Measurements from ENCODE around the gene GPR132. TPM values are rescaled to one million over a fixed set of nuclear protein-coding genes. Genes with fewer than 3 reads are reported as not detected.

The GPR132 gene
- polyA plus RNA-seq, 2 of the 4 experiments (the other 2 are of a cell fraction) = 0.18 to 0.19 TPM

DNA sequence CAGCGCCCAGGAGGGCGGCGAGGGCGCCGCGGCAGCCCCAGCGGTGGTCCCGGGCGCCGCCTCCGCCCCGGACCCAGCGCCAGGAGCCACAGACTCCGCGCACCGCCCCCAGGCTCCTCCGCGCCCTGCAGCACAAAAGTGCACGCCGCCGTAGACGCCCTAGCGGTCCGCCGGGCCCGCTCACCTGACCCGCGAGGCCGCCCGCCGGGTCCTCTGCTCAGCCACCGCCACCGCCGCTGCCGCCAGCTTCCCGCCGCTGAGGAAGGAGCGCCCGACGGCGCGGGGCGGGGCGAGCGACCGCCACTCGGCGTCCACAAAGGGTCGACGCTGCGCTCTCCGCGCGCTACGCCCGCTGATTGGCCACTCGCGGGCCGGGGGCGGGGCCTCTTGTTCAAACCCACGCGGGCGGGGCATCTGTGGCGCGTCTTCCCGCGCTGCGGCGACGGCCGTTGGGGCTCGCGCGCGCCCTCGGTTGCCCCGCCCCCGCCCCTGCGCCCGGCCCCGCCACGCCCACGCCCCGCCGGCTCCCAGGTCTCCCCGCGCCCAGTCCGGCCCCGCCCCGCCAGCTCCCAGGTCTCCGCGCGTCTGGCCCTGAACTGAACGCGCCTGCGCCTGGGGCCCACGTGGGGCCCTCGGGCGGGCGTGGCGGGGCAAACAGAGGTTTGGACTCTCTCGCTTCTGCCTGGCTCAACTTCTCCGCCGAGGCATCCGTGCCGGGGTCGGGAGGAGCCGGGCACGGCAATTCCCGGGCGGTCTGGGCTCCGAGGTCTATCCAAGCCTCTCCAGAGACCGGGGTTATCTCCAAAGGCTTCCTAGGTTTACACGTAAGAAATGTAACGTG, 44.2 kb downstream of the GPR132 start, which contains the start of gene CDCA4 (continued):
- no peak for TF ChIP-seq RCOR1 (IDR thresholded peaks at IDR 0.05; ENCODE audit: low read depth, low read length)
- TF ChIP-seq BCL3 (IDR thresholded peaks at IDR 0.05) = peak; percentile 64; the same call in 1 of the 3 replicates
- TF ChIP-seq KDM5A (IDR thresholded peaks at IDR 0.05) = no peak

DNA sequence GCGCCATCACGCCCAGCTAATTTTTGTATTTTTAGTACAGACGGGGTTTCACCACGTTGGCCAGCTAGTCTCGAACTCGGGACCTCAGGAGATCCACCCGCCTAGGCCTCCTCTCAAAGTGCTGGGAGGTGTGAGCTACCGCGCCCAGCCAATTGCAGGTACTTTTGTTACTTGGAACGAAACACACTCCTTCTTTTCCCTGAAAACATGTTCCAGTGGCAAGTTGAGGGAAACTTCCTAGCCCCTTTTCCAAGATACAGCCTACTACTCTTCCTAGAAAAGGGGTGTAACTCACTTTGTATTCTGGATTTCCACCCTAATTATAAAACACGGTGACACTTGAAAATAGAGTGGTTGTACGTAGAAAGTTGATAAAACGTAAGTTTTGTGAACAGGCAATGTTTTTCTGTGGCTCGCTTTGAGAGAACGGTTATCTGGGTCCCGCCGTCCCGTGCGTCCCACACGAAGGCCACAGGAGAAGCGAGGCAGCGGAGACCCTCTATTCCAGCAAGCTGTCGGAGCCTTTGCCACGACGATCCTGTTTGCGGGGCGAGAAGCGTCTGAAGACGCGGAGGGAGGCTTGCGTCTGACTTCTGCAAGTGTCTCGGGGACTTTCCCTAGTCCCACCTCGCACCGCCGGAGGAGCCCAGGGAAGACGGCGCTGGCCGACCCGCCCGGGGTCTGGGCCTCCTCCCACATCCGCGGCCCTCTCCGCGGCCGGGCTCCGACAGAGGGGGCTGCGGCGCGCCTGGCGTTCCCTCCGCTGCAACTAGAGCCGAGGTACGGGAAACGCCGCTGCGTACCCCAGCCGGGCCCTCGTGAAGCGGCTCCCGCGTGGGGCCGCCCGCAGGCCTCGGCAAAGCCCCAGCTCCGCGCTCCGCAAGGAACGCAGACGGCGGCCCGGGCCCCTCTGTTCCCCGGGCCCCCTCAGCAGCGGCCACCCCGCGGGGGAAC, 45.1 kb downstream of the GPR132 start:
- Histone ChIP-seq H3K4me1 (peaks cover 72% of the 10 kb centered on the region), H3K27ac (peak overlapping the region; percentile 97 to 98), H3K4me2 (peak overlapping the region; percentile 75), H3K9me3 (no peaks in the 10 kb centered on the region), H3K4me3 (peak overlapping the region; percentile 97)
- ATAC-seq = peak; percentile 8 to 40; a peak in 4 of 6 replicates
- peak in 1 of 2 experiments; percentile 53 for DNase-seq (ENCODE audit: low read depth in 1 of 2, low spot score in 1 of 2)
- 2% methylated on average over 41 of the region's 75 CpGs for WGBS (ENCODE audit: missing lambda C conversion rate)
- no peak for FAIRE-seq
- ChIA-PET CTCF (interaction anchor here (1.2 to 28.5 kb wide), 7 partner anchors 8 to 45 kb away, joined by 3 to 509 read pairs (median 8); partner anchors contain the start of gene AHNAK2), POLR2A (interaction anchor here (0.6 to 7.0 kb wide), 8 partner anchors 26 to 267 kb away, joined by 3 to 76 read pairs (median 3); partner anchors contain the start of genes CLBA1 and SIVA1)
- no peak for TF ChIP-seq ZNF302 (CRISPR knock-in tag; IDR thresholded peaks at IDR 0.05)
- TF ChIP-seq TFCP2L1 (CRISPR knock-in tag; IDR thresholded peaks at IDR 0.05) = peak; percentile 21; the same call in 1 of the 2 replicates
- TF ChIP-seq, protein P1, sequence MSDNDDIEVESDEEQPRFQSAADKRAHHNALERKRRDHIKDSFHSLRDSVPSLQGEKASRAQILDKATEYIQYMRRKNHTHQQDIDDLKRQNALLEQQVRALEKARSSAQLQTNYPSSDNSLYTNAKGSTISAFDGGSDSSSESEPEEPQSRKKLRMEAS (IDR thresholded peaks at IDR 0.05) = 0 out of 2 replicates have a peak, but pooled peaks have one; percentile 21

- Histone ChIP-seq H3K4me2 (peak overlapping the region; percentile 75), H3K9me3 (no peaks in the 10 kb centered on the region), H3K27ac (peak overlapping the region in 1 of 2 experiments; percentile 98; a peak in 3 of 6 replicates), H3K4me1 (peaks cover 70% of the 10 kb centered on the region), H3K4me3 (no peak overlapping the region)
- TF ChIP-seq, protein P2, sequence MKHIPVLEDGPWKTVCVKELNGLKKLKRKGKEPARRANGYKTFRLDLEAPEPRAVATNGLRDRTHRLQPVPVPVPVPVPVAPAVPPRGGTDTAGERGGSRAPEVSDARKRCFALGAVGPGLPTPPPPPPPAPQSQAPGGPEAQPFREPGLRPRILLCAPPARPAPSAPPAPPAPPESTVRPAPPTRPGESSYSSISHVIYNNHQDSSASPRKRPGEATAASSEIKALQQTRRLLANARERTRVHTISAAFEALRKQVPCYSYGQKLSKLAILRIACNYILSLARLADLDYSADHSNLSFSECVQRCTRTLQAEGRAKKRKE (CRISPR knock-in tag; IDR thresholded peaks at IDR 0.05; ENCODE audit: low read depth) = no peak
- TF ChIP-seq MYC (IDR thresholded peaks at IDR 0.05; ENCODE audit: borderline replicate concordance, low read length) = no peak
- TF ChIP-seq SMC3 (IDR thresholded peaks at IDR 0.05) = no peak
- TF ChIP-seq RARB (CRISPR knock-in tag; IDR thresholded peaks at IDR 0.05) = no peak
- no peak for TF ChIP-seq BCL3 (IDR thresholded peaks at IDR 0.05)
- DNase-seq (ENCODE audit: low read depth in 1 of 2, low spot score in 1 of 2) = no peak
- ChIA-PET CTCF (interaction anchor here (0.7 to 28.5 kb wide), 10 partner anchors 10 to 462 kb away, joined by 3 to 509 read pairs (median 4); partner anchors contain the start of gene CLBA1), POLR2A (no interaction called here)
- ATAC-seq = no peak
- 80% methylated on average over 4 of the region's 4 CpGs for WGBS (ENCODE audit: missing lambda C conversion rate)
- no peak for FAIRE-seq
These were observed 46.8 kb downstream of the GPR132 start for GRCh38 chr14:105018414-105018813.

- H3K4me2 ChIP-seq = peak overlapping the region; percentile 6; the same call in 1 of the 3 replicates
- H3K27ac ChIP-seq = 0 out of 6 replicates have a peak overlapping the region, but pooled peaks of 1 of the 2 experiments have one; percentile 18
- FAIRE-seq = no peak
- no peak for DNase-seq (ENCODE audit: low read depth in 1 of 2, low spot score in 1 of 2)
- H3K4me3 ChIP-seq = no peak overlapping the region
- CTCF ChIA-PET = interaction anchor here (1.0 to 28.5 kb wide), 7 partner anchors 10 to 119 kb away, joined by 4 to 509 read pairs (median 7); no protein-coding TSS in a partner anchor
- no peak for TF ChIP-seq SREBF2 (IDR thresholded peaks at IDR 0.05)
- no peak for TF ChIP-seq PBX3 (IDR thresholded peaks at IDR 0.05)
- no peak for TF ChIP-seq BCL3 (IDR thresholded peaks at IDR 0.05)
- TF ChIP-seq FOSL2 (IDR thresholded peaks at IDR 0.05) = no peak
- TF ChIP-seq FOSL2 (CRISPR knock-in tag; IDR thresholded peaks at IDR 0.05) = no peak
- TF ChIP-seq JUN (IDR thresholded peaks at IDR 0.05) = no peak
- TF ChIP-seq RARB (CRISPR knock-in tag; IDR thresholded peaks at IDR 0.05) = no peak
- no peak for TF ChIP-seq EHF (CRISPR knock-in tag; IDR thresholded peaks at IDR 0.05)
- no peak for TF ChIP-seq MAFK (IDR thresholded peaks at IDR 0.05; ENCODE audit: partially characterized antibody)
- no peak for TF ChIP-seq ZSCAN20 (CRISPR knock-in tag; IDR thresholded peaks at IDR 0.05)
- no peak for TF ChIP-seq RFX5 (IDR thresholded peaks at IDR 0.05)
- TF ChIP-seq HOXA7 (CRISPR knock-in tag; IDR thresholded peaks at IDR 0.05) = no peak
- TF ChIP-seq FOXS1 (CRISPR knock-in tag; IDR thresholded peaks at IDR 0.05) = no peak
- no peaks in the 10 kb centered on the region for H3K9me3 ChIP-seq
- peaks cover 72% of the 10 kb centered on the region for H3K4me1 ChIP-seq
- POLR2A ChIA-PET = no interaction called here
- 84% methylated on average over 6 of the region's 6 CpGs for WGBS (ENCODE audit: missing lambda C conversion rate)
- ATAC-seq = no peak
These were observed 49.3 kb downstream of the GPR132 start for GRCh38 chr14:105015905-105016304.

Data from A549 (cell line).